HG02623 (cell line): Measurements from ENCODE around the gene SIRPA.
A peak's percentile ranks its signal among the peaks of the same experiment; 100 is the strongest.

ENCODE experiments used
- ATAC-seq: cut with Tn5 transposase; IDR thresholded peaks from one replicate; pipeline ENCODE4 v1.9.1; 2021; ENCODE audit warnings: moderate library complexity; ENCODE audit not compliant: unreplicated experiment

The SIRPA gene

GRCh38 chr20:1870323-1870722 is 24.9 kb upstream of the SIRPA start:
- no peak for ATAC-seq

- peak; percentile 60 for ATAC-seq
These were observed 24.2 kb upstream of the SIRPA start for GRCh38 chr20:1870792-1871550.

GRCh38 chr20:1871807-1872458 is 23.3 kb upstream of the SIRPA start:
- no peak for ATAC-seq

DNA sequence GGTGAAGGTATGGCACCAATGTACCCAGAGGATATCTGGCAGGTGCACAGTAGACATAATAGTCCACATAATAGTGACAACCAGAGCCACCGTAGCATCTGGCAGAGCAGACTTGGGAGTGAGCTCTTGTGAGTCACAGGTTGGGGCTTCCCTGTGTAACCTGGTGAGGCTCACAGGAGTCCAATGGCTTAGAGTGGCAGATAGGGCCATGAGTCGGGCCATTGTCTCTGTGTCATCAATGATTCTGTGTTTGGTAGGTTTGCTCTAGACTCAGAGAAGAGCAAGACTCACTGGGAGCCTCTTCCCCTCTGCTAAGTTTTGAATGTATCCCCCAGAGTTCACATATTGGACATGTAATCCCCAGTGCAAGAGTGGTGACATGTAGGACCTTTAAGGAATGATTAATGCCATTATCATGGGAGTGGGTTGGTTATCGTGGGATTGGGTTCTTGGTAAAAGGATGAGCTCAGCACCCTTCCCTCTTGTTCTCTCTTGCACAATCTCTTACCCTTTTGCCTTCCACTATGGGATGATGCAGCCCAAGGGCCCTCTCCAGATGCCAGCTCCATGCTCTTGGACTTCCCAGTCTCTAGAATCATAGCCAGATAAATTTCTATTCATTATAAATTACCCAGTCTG is 22.6 kb upstream of the SIRPA start:
- ATAC-seq = no peak

DNA sequence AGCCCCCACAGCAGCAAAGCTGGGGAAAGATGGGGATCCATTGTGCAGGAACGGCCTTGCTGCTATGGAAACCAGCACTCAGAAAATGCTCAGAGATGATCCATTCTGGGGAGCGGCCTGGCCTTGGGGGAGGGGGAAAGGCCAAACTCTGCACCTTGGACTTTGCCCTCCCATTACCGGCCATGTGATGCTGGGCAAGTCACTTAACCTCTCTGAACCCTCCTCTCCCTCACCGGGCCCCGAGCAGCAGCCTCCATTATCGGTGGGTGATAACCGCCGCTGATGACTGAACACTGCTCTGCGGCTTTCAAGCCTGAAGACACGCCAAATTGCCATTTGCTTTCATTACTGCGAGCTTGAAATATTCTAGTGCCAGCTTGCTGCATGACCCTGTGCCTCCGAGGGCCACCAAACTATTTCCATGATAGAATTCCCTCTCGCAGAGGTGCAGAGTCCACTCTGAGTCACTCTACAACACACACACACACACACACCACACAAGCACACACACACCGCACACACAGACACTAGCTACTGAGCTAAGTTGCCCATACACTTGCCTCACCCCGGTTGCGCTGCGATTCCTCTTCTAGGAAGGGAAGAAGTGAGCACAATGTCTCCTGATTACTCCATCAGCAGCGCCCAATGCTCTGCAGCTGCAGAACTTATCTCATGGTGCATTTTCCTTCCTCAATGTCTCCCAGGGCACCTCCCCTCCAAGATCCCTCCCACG is 20.6 kb upstream of the SIRPA start:
- no peak for ATAC-seq

GRCh38 chr20:1875183-1875554 is 20.0 kb upstream of the SIRPA start:
- ATAC-seq = no peak

- ATAC-seq = no peak
These were observed 19.4 kb upstream of the SIRPA start for GRCh38 chr20:1875762-1876161.

DNA sequence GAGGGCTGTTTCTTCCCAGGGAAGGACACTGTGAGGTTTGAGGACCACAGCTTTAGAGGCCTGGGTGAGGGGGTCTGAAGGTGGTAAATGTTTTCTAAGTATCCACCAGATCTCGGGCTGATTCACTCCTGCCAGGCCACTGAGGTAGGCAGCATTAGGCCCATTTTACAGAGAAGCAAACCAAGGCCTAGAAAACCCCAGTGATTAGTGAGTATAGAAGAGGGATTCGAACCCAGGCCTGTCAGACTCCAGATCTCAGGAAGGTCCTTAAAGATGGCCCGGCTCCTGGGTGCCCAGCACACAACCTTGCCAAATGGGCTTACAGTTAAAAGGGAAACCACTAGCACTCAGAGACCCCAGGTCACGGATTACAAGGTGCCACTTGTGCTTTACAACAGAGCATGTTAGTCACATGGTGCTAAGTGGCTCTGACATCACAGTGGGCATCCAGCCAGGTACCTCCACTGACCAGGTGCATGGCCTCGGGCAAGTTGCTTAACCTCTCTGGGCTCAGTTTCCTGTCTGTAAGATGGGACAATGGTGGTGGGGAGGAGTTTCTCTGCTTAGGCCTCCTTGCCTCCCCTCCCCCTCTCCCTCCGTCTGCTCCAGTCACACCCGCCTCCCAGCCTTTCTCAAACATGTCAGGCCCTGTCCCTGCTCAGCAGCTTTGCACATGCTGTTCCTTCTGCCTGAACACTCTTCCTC is 18.8 kb upstream of the SIRPA start:
- no peak for ATAC-seq

GRCh38 chr20:1876975-1877608 is 18.1 kb upstream of the SIRPA start:
- ATAC-seq = no peak

GRCh38 chr20:1877609-1878200 is 17.5 kb upstream of the SIRPA start:
- ATAC-seq = no peak

DNA sequence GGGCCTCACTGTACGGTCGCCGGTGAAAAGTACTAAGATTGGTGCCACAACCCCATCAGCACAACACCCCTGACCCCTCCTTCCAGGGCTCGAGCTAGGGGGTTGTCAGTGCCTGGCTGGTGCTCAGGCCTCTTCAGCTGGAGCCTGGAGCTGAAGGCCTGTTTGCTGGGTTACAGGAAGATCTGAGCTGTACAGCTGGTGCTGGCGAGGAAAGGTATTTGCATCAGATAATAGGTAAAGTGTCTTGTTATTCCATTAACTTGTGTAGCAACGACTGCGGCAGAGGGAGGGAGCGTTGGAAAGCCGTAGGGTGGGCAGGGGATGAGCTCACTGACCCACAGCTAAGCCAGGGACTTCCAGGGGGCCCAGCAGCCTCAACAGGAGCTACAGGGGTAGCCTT is 15.8 kb upstream of the SIRPA start:
- ATAC-seq = no peak

GRCh38 chr20:1879934-1880333 is 15.3 kb upstream of the SIRPA start:
- no peak for ATAC-seq

DNA sequence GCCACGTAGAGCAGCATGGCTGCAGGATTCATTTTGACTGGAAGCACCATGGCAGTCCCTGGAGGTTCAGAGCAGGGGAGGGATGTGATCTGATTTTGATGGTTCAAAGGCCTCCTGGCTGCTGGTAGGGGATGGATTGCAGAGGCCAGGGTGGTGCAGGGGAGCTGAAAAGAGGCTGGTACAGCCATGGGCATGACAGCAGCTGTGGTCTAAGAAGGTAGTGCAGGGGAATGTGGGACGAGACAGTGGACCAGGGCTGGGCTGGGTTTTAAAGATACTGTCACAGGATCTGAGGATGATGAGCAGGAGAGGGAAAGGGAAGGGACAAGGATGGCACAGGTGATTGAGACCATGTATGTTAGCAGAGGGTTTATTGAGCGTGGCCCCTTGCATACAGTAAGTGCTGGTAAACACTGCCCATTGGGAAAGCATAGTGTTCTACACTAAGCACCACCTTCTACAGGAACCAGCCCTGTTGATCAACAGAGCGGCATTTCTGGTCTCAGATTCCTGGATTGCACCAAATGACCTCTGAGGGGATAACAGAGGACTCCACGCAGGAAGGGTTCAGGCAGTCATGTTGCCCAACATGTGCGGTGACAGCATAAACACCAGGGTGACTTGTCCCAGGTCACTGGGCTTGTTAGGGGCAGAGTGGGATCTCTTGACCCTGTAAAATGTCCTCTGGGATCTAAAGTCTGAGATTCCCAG is 14.5 kb upstream of the SIRPA start:
- ATAC-seq = no peak

GRCh38 chr20:1881240-1881835 is 13.9 kb upstream of the SIRPA start:
- no peak for ATAC-seq

DNA sequence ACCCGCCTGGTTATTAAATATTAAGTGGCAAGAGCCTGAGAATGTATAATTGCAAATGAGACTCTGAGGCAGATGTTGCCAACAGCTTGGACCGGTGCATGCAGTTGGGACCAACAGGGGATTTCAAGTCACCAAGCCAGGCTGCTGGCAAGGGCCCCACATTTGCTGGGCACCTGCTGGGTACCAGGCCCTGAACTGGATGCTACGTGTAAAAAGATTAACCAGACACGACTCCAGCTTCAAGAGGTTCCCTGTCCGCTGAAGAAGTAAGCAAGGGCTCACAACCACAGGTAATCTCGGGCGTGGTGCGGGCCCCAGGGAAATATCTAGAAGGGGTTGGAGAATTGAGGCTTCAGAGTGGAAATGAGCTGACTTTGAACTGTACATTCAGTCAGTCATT is 13.2 kb upstream of the SIRPA start:
- no peak for ATAC-seq

- ATAC-seq = no peak
These were observed 11.2 kb upstream of the SIRPA start for GRCh38 chr20:1883986-1884385.

- ATAC-seq = no peak
These were observed 10.0 kb upstream of the SIRPA start for GRCh38 chr20:1885254-1885653.

GRCh38 chr20:1885940-1886693 is 9.1 kb upstream of the SIRPA start:
- no peak for ATAC-seq
